ENCODE results near the gene MAP3K10.

- no peak for TF ChIP-seq CTCF (IDR thresholded peaks at IDR 0.05)
- no peak for TF ChIP-seq POLR2A (IDR thresholded peaks at IDR 0.05)
These were observed 50.7 kb downstream of the MAP3K10 start for GRCh38 chr19:40241809-40242384.
